HCT116 (cell line): Measurements from ENCODE around the gene POT1. TPM values are rescaled to one million over a fixed set of nuclear protein-coding genes. Genes with fewer than 3 reads are reported as not detected.
"Not testable (repeated sequence)": the region's sequence is repeated elsewhere in the genome, so short reads cannot be mapped to it uniquely, and the experiment has no call there.

Experiments
- ATAC-seq: fragments of 200-7000 bp; cut with Tn5 transposase; 2 replicates; pipeline ENCODE4 v1.9.1; 2020; ENCODE audit warnings: mild to moderate bottlenecking, moderate library complexity
- BruUV-seq: library from RNA; stranded (reverse); fragments of 400-500 nt; replicated peaks from 2 replicates; lab custom pipeline; 2021; lab: Mats Ljungman, UMichigan
- CTCF ChIA-PET: fragments of 300-600 bp; sonication (Branson Sonifier 250); formaldehyde crosslinking; loops from one replicate; lab custom pipeline; 2021; ENCODE audit warnings: antibody characterized with exemption; lab: Charles Lee
- POLR2A ChIA-PET: fragments of 300-600, 350-600 bp; sonication (Branson Sonifier 250); formaldehyde crosslinking; loops from one replicate; lab custom pipeline; 2021; ENCODE audit warnings: antibody characterized with exemption; lab: Charles Lee
- RAD21 ChIA-PET, 2 experiments: fragments of 300-600 bp; sonication (Branson Sonifier 250); formaldehyde crosslinking; loops; one replicate each; lab custom pipeline; 2023; ENCODE audit warnings: low total read pairs in 2 of 2; ENCODE audit not compliant: uncharacterized antibody in 2 of 2, unreplicated experiment in 2 of 2, low non-redundant PET in 1 of 2; lab: Charles Lee
- DNase-seq: peaks from one replicate; pipeline ENCODE4 v3.0.0-alpha.2; 2010; ENCODE audit warnings: low read depth, low spot score
- H2AFZ ChIP-seq: fragments of 200-600 bp; shearing (Covaris generic), sonication (generic); 2 replicates; pipeline ENCODE4 v1.6.1; 2017; ENCODE audit warnings: low read depth, mixed run types, mixed read lengths, antibody characterized with exemption, low read length; ENCODE audit not compliant: poor library complexity, severe bottlenecking
- H3K27ac ChIP-seq: 2 replicates; pipeline ENCODE4 v1.5.1; 2012; ENCODE audit warnings: low read depth, low read length
- H3K27me3 ChIP-seq: fragments of 200-600 bp; sonication (generic); 2 replicates; pipeline ENCODE4 v1.6.1; 2016; ENCODE audit warnings: mixed run types, low read length, mixed read lengths; ENCODE audit not compliant: insufficient read depth
- H3K36me3 ChIP-seq, 2 experiments: fragments of 200-500 bp in 1 of 2; fragments of 200-600 bp in 1 of 2; sonication (Bioruptor generic) in 1 of 2; sonication (generic) in 1 of 2; 2 replicates each; pipeline versions ENCODE4 v1.5.1 to v1.6.1; 2014 to 2016; ENCODE audit warnings: low read length in 2 of 2, inconsistent platforms in 1 of 2, mixed read lengths in 1 of 2, mixed run types in 1 of 2; ENCODE audit not compliant: insufficient read depth in 2 of 2, control insufficient read depth in 1 of 2
- H3K4me1 ChIP-seq, 2 experiments: fragments of 200-600 bp in 1 of 2; sonication (generic) in 1 of 2; 2 replicates each; pipeline versions ENCODE4 v1.5.1 to v1.6.1; 2012 to 2017; ENCODE audit warnings: low read length in 2 of 2, inconsistent platforms in 1 of 2, mild to moderate bottlenecking in 1 of 2, mixed read lengths in 1 of 2, mixed run types in 1 of 2, moderate library complexity in 1 of 2; ENCODE audit not compliant: insufficient read depth in 2 of 2, control insufficient read depth in 1 of 2
- H3K4me2 ChIP-seq: fragments of 200-600 bp; sonication (generic); 2 replicates; pipeline ENCODE4 v1.6.1; 2017; ENCODE audit warnings: mixed run types, low read length, mixed read lengths
- H3K4me3 ChIP-seq, 2 experiments: fragments of 200-600 bp in 1 of 2; sonication (generic) in 1 of 2; replicated peaks in 1 of 2; 2 replicates each; pipeline ENCODE4 v1.5.1; 2011 to 2016; ENCODE audit warnings: low read length in 2 of 2, control low read depth in 1 of 2, low read depth in 1 of 2, mild to moderate bottlenecking in 1 of 2, mixed read lengths in 1 of 2, mixed run types in 1 of 2
- H3K79me2 ChIP-seq: fragments of 200-600 bp; sonication (generic); 2 replicates; pipeline ENCODE4 v1.6.1; 2017; ENCODE audit warnings: mild to moderate bottlenecking, mixed run types, low read length, moderate library complexity, mixed read lengths; ENCODE audit not compliant: insufficient read depth
- H3K9ac ChIP-seq: fragments of 200-600 bp; sonication (generic); 2 replicates; pipeline ENCODE4 v1.6.1; 2016; ENCODE audit warnings: low read length, mixed read lengths
- H3K9me2 ChIP-seq: fragments of 200-600 bp; sonication (generic), shearing (Covaris generic); 2 replicates; pipeline ENCODE4 v1.6.1; 2017; ENCODE audit warnings: mixed run types, mild to moderate bottlenecking, moderate library complexity; ENCODE audit not compliant: insufficient read depth
- H3K9me3 ChIP-seq, 2 experiments: fragments of 200-500 bp in 1 of 2; fragments of 200-600 bp in 1 of 2; sonication (Bioruptor generic) in 1 of 2; sonication (generic) in 1 of 2; 2 replicates each; pipeline ENCODE4 v1.6.1; 2014 to 2017; ENCODE audit warnings: low read length in 2 of 2, mixed read lengths in 2 of 2, inconsistent platforms in 1 of 2, low read depth in 1 of 2, mild to moderate bottlenecking in 1 of 2, mixed run types in 1 of 2, moderate library complexity in 1 of 2; ENCODE audit not compliant: control insufficient read depth in 1 of 2, insufficient read depth in 1 of 2
- H4K20me1 ChIP-seq: fragments of 200-600 bp; sonication (generic), shearing (Covaris generic); 2 replicates; pipeline ENCODE4 v1.6.1; 2017; ENCODE audit warnings: mixed run types, mild to moderate bottlenecking, moderate library complexity; ENCODE audit not compliant: insufficient read depth
- CBX3 ChIP-seq: IDR thresholded peaks from 2 replicates; pipeline ENCODE4 v1.6.1; 2012; ENCODE audit warnings: low read depth
- ELF1 ChIP-seq: IDR thresholded peaks from 2 replicates; pipeline ENCODE4 v1.6.1; 2012; ENCODE audit warnings: low read depth, borderline replicate concordance
- EZH2phosphoT487 ChIP-seq: fragments of 200-600 bp; IDR thresholded peaks from 2 replicates; pipeline ENCODE4 v1.6.1; 2018; ENCODE audit warnings: antibody characterized with exemption, borderline replicate concordance
- FOSL1 ChIP-seq: IDR thresholded peaks from 2 replicates; pipeline ENCODE4 v1.6.1; 2012; ENCODE audit warnings: low read depth
- POLR2A ChIP-seq: IDR thresholded peaks from 2 replicates; pipeline ENCODE4 v1.7.0; 2011; ENCODE audit warnings: borderline replicate concordance; ENCODE audit not compliant: insufficient read depth, insufficient read length; ENCODE audit errors: extremely low read depth
- POLR2AphosphoS5 ChIP-seq: IDR thresholded peaks from 2 replicates; pipeline ENCODE4 v1.6.1; 2011; ENCODE audit warnings: mild to moderate bottlenecking, low read depth, low read length, moderate library complexity
- REST ChIP-seq: IDR thresholded peaks from 2 replicates; pipeline ENCODE4 v1.6.1; 2012; ENCODE audit warnings: low read depth
- SIN3A ChIP-seq: IDR thresholded peaks from 2 replicates; pipeline ENCODE4 v1.6.1; 2012; ENCODE audit warnings: low read depth
- SP1 ChIP-seq: IDR thresholded peaks from 2 replicates; pipeline ENCODE4 v1.6.1; 2012; ENCODE audit warnings: low read depth
- TCF7L2 ChIP-seq: IDR thresholded peaks from 2 replicates; pipeline ENCODE4 v1.7.0; 2011; ENCODE audit warnings: borderline replicate concordance, inconsistent platforms; ENCODE audit not compliant: insufficient read depth, insufficient read length; ENCODE audit errors: extremely low read depth
- ZNF274 ChIP-seq: fragments of 200-500 bp; sonication (Bioruptor generic); IDR thresholded peaks from 2 replicates; pipeline ENCODE4 v1.6.1; 2014; ENCODE audit warnings: mild to moderate bottlenecking, low read depth, low read length, inconsistent platforms
- intact Hi-C: fragments of 100-400 bp; cut with micrococcal nuclease; formaldehyde crosslinking; loops from 2 replicates; pipeline ENCODE4 v1.10.0; 2022
- total RNA-seq: library from RNA; stranded (reverse); gene quantifications from one replicate; pipeline ENCODE4 v1.2.1, GENCODE V29; 2021; ENCODE audit not compliant: unreplicated experiment
- TF ChIP-seq, protein P1 (sequence below): IDR thresholded peaks from 2 replicates; pipeline ENCODE4 v1.6.1; 2012
- TF ChIP-seq, protein P2 (sequence below): IDR thresholded peaks from 2 replicates; pipeline ENCODE4 v1.6.1; 2011; ENCODE audit warnings: mild to moderate bottlenecking, low read length, moderate library complexity; ENCODE audit not compliant: insufficient replicate concordance; ENCODE audit errors: extremely low read depth

The POT1 gene
- total RNA-seq, 1 experiment from 2014 or later, result 19.5 TPM

- POLR2A ChIA-PET, result no interaction called here
- no peaks in the 10 kb centered on the region for H4K20me1 ChIP-seq
- no peak overlapping the region for H2AFZ ChIP-seq
- RAD21 ChIA-PET, result no interaction called here
- no peak overlapping the region for H3K4me2 ChIP-seq
- no peaks in the 10 kb centered on the region for H3K36me3 ChIP-seq
- H3K27me3 ChIP-seq, result no peaks in the 10 kb centered on the region
- no peak overlapping the region for H3K9ac ChIP-seq
- intact Hi-C loops, result no loop called here
- no peaks in the 10 kb centered on the region for H3K79me2 ChIP-seq
- CTCF ChIA-PET, result no interaction called here
- no peaks in the 10 kb centered on the region for H3K9me3 ChIP-seq
- no peak overlapping the region for H3K27ac ChIP-seq
- DNase-seq (no peak), ATAC-seq (no peak)
- H3K4me1 ChIP-seq, result no peaks in the 10 kb centered on the region
- no peak overlapping the region for H3K4me3 ChIP-seq
- no peaks in the 10 kb centered on the region for H3K9me2 ChIP-seq
- no TSS peak for BruUV-seq
- TF ChIP-seq CBX3, result no peak
- TF ChIP-seq POLR2AphosphoS5, result no peak
- TF ChIP-seq ELF1, result no peak
- TF ChIP-seq REST, result no peak
- no peak for TF ChIP-seq EZH2phosphoT487
- TF ChIP-seq, protein P1, sequence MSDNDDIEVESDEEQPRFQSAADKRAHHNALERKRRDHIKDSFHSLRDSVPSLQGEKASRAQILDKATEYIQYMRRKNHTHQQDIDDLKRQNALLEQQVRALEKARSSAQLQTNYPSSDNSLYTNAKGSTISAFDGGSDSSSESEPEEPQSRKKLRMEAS, result no peak
- TF ChIP-seq, protein P2, sequence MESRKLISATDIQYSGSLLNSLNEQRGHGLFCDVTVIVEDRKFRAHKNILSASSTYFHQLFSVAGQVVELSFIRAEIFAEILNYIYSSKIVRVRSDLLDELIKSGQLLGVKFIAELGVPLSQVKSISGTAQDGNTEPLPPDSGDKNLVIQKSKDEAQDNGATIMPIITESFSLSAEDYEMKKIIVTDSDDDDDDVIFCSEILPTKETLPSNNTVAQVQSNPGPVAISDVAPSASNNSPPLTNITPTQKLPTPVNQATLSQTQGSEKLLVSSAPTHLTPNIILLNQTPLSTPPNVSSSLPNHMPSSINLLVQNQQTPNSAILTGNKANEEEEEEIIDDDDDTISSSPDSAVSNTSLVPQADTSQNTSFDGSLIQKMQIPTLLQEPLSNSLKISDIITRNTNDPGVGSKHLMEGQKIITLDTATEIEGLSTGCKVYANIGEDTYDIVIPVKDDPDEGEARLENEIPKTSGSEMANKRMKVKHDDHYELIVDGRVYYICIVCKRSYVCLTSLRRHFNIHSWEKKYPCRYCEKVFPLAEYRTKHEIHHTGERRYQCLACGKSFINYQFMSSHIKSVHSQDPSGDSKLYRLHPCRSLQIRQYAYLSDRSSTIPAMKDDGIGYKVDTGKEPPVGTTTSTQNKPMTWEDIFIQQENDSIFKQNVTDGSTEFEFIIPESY, result no peak
- TF ChIP-seq SP1, result no peak
- no peak for TF ChIP-seq ZNF274
- no peak for TF ChIP-seq POLR2A
- TF ChIP-seq SIN3A, result no peak
- no peak for TF ChIP-seq FOSL1
- TF ChIP-seq TCF7L2, result no peak
Observed at GRCh38 chr7:124959676-124960075, 30.1 kb upstream of the POT1 start.

- DNase-seq, H3K27ac ChIP-seq, H3K4me1 ChIP-seq, H3K9ac ChIP-seq, H3K9me2 ChIP-seq, H3K36me3 ChIP-seq, ATAC-seq, RAD21 ChIA-PET, H3K4me2 ChIP-seq, intact Hi-C loops, H3K27me3 ChIP-seq, H3K4me3 ChIP-seq, POLR2A ChIA-PET, BruUV-seq, H2AFZ ChIP-seq, CTCF ChIA-PET, H4K20me1 ChIP-seq, H3K79me2 ChIP-seq, H3K9me3 ChIP-seq: not testable (repeated sequence)
Observed at GRCh38 chr7:124957952-124958351, 28.3 kb upstream of the POT1 start.
